Rectal smooth muscle tissue (tissue), 1 donor: Measurements from ENCODE around the gene MYLK.
"Not testable (repeated sequence)": the region's sequence is repeated elsewhere in the genome, so short reads cannot be mapped to it uniquely, and the experiment has no call there.

ENCODE experiments used
- H3K27ac ChIP-seq: one replicate; pipeline ENCODE4 v1.7.0; 2013; ENCODE audit warnings: low read depth, low read length, inconsistent platforms
- H3K27me3 ChIP-seq: one replicate; pipeline ENCODE4 v1.7.0; 2013; ENCODE audit warnings: low read length; ENCODE audit not compliant: control insufficient read depth, insufficient read depth
- H3K36me3 ChIP-seq: one replicate; pipeline ENCODE4 v1.7.0; 2013; ENCODE audit warnings: low read length; ENCODE audit not compliant: control insufficient read depth, insufficient read depth
- H3K4me1 ChIP-seq: one replicate; pipeline ENCODE4 v1.7.0; 2013; ENCODE audit warnings: low read length; ENCODE audit not compliant: control insufficient read depth, insufficient read depth
- H3K4me3 ChIP-seq: one replicate; pipeline ENCODE4 v1.7.0; 2013; ENCODE audit warnings: low read length
- H3K9ac ChIP-seq: one replicate; pipeline ENCODE4 v1.7.0; 2013; ENCODE audit warnings: low read length

The MYLK gene

DNA sequence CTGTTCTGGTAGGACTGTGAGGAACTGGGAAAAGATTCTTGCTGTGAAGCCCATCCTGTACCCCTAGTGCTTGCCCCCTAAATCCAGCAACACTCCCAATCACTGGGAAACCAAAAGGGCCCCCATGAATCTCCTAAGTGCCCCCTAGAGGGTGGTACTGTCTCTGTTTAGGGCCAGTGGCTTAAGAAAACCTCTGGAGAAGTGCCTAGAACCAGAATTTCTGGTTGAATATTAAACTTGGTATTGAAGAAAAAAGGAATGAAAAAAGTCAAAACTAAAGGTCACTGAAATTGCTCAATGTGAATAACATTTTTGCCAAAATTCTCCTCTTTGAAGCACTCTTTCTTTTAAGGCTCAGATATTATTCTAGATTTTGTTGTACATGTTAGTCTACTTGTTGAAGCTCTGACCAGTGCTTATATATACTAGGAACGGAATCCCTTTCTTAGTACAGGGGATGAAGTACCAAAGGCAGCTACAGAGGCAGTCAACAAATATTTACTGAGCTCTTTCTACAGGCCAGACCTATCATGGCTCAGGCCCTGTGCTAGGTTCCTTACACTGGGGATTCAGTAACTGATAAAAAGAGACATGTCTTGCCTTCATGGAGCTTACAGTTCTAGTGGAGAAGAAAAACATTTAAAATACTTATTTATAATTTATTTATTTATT, 138.8 kb downstream of the MYLK start:
- Histone ChIP-seq H3K27me3 (no peaks in the 10 kb centered on the region), H3K4me1 (no peaks in the 10 kb centered on the region), H3K4me3 (no peak overlapping the region), H3K36me3 (no peaks in the 10 kb centered on the region), H3K27ac (no peak overlapping the region), H3K9ac (no peak overlapping the region)

DNA sequence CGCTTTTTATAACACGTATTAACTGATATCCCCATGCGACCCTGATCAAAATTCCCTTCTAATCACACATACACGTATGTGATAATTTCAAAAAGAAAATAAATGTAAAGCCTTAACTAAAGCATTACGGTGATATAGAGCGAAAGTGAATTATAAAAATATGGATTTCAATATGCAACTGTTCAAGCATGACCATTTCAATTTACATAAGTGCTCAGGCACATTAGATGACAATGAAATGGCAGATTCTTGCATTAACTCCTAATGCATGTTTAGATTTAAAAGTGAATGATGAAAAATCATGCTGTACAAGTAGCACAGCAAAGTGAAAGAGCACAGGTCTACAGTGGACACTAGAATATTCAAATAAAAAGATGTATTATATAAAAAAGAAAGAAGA, 140.1 kb downstream of the MYLK start:
- H3K27me3 ChIP-seq, result no peaks in the 10 kb centered on the region
- no peak overlapping the region for H3K4me3 ChIP-seq
- no peaks in the 10 kb centered on the region for H3K4me1 ChIP-seq
- no peak overlapping the region for H3K27ac ChIP-seq
- H3K9ac ChIP-seq, result no peak overlapping the region
- no peaks in the 10 kb centered on the region for H3K36me3 ChIP-seq

DNA sequence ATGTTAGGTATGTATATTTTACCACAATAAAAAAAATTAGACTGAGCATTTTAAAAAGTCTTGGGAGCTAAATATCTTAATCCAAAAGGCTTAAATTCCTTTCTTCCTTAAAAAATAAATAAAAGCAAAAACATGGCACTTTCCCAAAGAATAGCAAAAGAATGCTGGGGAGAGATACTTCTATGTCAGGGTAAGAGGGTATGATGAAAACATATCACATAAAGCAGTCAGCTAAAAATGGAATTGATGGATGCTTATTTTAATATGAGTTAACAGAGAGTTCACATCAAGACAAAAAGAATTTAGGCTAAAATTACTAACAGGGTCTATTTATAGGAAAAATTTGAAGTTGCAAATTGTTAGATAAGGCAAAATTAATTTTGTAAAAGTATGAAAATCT, 141.0 kb downstream of the MYLK start:
- H3K27ac ChIP-seq, result no peak overlapping the region

DNA sequence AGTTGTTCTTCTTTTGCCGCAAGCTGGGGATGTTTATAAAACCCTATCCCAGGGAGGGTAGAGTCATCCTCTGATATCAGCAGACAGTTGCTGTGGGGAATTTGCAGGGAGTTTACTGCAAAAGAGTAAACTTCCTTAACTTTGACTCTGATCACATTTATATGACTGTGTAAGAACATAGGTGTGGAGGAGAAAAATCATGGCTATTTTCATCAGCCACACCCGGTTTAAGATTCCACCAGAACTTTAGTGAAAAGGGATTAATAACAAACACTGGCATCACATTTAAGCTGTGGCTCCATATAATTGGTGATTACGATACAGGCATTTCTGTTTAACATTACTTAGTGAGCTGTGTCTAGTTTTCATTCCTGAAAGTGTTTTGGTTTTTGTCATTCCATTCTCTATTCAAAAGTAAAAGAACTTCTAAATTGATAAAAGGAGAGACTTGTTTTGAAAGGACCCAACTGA, 143.1 kb downstream of the MYLK start:
- Histone ChIP-seq H3K4me1 (no peaks in the 10 kb centered on the region), H3K36me3 (no peaks in the 10 kb centered on the region), H3K27me3 (no peaks in the 10 kb centered on the region), H3K27ac (no peak overlapping the region), H3K9ac (no peak overlapping the region), H3K4me3 (no peak overlapping the region)

More for the DNA sequence above, 141.0 kb downstream of the MYLK start:
- Histone ChIP-seq H3K9ac (no peak overlapping the region), H3K27me3 (no peaks in the 10 kb centered on the region), H3K4me3 (no peak overlapping the region), H3K4me1 (no peaks in the 10 kb centered on the region), H3K36me3 (no peaks in the 10 kb centered on the region)

DNA sequence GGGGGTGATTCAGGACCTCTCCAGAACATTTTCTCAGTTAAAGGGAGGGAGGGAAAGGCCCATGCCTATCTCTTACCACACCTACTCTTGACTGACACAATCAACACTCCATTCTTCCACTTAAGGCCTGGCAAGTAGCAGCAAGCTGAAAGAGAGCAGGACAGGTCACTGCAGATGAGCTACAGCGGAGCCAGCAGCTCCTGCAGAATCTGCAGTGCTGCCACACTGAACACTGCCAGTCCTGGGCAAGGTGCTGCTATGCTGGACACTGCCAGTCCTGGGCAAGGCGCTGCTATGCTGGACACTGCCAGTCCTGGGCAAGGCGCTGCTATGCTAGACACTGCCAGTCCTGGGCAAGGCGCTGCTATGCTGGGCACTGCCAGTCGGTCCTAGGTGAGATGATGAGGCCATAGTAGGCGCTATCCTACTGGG, 143.7 kb downstream of the MYLK start:
- H3K4me1 ChIP-seq, result no peaks in the 10 kb centered on the region
- H3K27me3 ChIP-seq, result no peaks in the 10 kb centered on the region
- H3K9ac ChIP-seq, result no peak overlapping the region
- H3K4me3 ChIP-seq, result no peak overlapping the region
- H3K27ac ChIP-seq, result no peak overlapping the region
- H3K36me3 ChIP-seq, result no peaks in the 10 kb centered on the region

DNA sequence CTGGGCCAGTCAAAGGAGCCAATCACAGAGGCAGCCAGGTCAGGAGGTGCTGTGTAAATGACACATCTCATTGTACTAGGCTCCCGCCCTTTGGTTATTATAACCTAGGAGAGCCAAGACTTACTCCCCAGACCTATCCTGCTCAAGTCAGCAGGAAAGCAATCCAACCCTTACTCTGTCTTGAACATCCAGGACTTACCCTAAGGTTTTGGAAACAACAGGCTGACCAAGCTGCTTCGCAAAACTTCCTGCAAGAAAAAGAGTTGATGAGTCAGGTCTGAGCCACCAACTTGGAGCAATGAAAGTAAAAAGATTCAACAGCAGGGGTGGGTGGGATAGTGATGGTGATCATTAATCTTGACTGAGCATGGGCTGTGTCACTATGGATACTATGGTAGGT, 144.4 kb downstream of the MYLK start:
- H3K4me1 ChIP-seq, result no peaks in the 10 kb centered on the region
- H3K36me3 ChIP-seq, result no peaks in the 10 kb centered on the region
- H3K27ac ChIP-seq, result no peak overlapping the region
- H3K9ac ChIP-seq, result no peak overlapping the region
- no peak overlapping the region for H3K4me3 ChIP-seq
- H3K27me3 ChIP-seq, result no peaks in the 10 kb centered on the region

DNA sequence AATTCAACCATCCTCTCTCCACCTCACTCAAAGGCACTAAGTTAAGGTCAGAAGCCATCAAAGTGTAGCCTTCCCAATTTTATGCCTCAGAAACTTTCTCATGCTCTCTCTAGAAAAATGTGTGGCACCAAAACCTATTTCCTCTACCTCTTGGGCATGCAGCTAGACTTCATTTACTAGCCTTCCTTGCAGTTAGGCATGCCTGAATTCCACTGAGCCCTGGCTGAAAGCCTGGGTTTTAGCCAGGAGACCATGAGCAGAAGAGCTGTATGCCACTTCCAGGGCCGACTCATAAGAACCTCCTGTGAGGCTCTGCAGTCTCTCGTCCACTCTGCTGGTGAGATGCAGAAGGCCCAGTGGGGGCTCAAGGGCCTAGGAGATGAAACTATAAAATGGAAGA, 145.0 kb downstream of the MYLK start:
- Histone ChIP-seq H3K4me3 (no peak overlapping the region), H3K27ac (no peak overlapping the region), H3K4me1 (no peaks in the 10 kb centered on the region), H3K9ac (no peak overlapping the region), H3K27me3 (no peaks in the 10 kb centered on the region), H3K36me3 (no peaks in the 10 kb centered on the region)

DNA sequence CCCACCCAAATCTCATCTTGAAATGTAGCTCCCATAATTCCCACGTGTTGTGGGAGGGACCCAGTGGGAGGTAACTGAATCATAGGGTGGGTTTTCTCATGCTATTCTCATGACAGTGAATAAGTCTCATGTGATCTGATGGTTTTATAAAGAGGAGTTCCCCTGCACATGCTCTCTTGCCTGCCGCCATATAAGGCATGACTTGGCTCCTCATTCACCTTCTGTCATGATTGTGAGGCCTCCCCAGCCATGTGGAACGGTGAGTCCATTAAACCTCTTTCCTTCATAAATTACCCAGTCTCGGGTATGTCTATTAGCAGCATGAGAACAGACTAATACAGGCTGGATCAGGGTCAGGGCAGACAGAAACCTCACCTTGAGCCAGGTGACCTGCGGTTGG, 145.6 kb downstream of the MYLK start:
- not testable (repeated sequence) for H3K36me3 ChIP-seq, H3K4me1 ChIP-seq, H3K27ac ChIP-seq, H3K27me3 ChIP-seq, H3K4me3 ChIP-seq, H3K9ac ChIP-seq

DNA sequence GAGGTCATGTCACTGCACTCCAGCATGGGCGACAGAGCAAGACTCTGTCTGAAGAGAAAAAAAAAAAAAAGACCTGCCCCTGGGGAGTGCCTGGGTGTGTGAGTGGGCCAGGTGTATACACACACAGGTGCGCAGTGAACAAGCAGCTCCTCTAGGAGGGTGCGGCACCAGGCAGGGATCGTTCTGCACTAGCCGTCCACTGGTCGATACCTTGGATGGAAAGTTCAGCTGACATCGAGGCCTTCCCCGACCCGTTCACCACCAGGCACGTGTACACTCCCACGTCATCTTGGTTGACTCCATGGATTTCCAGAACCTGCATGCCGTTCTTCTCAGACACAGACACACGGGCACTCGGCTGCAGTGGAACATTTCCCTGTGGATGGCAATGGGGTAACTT, 147.0 kb downstream of the MYLK start:
- Histone ChIP-seq H3K4me3 (no peak overlapping the region), H3K36me3 (no peaks in the 10 kb centered on the region), H3K9ac (no peak overlapping the region)

DNA sequence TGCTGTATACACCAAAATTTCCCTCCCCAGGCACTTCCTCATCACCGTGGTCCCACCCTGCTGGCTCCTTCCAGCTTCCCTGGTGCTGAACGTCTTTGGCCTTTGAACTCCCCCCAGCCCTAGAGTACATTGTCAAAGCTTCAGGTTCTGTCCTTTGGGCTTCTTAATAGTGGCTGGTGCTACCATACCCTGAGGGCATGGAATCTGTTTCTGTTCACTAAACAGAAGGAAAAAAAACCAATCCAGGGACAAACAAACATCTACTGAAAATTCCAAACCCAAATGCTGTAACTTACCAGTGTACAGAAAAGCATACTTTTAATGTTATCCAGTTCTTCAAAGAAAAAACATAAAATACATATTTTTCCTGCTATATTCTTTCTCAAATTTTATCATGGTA, 148.7 kb downstream of the MYLK start:
- no peaks in the 10 kb centered on the region for H3K36me3 ChIP-seq
- H3K27me3 ChIP-seq, result no peaks in the 10 kb centered on the region
- H3K4me1 ChIP-seq, result no peaks in the 10 kb centered on the region
- no peak overlapping the region for H3K9ac ChIP-seq
- no peak overlapping the region for H3K27ac ChIP-seq
- H3K4me3 ChIP-seq, result no peak overlapping the region

More for the DNA sequence above, 147.0 kb downstream of the MYLK start:
- no peaks in the 10 kb centered on the region for H3K27me3 ChIP-seq
- no peak overlapping the region for H3K27ac ChIP-seq
- no peaks in the 10 kb centered on the region for H3K4me1 ChIP-seq

DNA sequence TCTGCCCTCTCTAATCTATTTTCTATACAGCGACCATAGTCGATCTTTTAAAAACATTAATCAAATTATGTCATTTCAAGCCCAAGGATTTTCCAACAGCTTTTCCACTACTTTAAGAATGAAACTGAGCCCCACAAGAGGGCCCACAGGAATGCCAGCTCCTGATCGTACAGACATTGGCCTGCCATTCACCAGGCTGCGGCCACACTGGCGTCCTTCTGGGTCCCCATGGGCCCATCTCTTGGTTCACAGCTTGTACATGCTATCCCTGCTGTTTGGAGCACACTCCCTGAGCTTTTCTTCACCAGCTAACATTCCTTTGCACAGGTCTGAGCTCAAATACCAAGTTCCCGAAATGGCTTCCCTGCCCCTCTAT, 149.6 kb downstream of the MYLK start:
- no peak overlapping the region for H3K27ac ChIP-seq
- H3K4me3 ChIP-seq, result no peak overlapping the region
- H3K27me3 ChIP-seq, result no peaks in the 10 kb centered on the region
- no peaks in the 10 kb centered on the region for H3K4me1 ChIP-seq
- H3K36me3 ChIP-seq, result no peaks in the 10 kb centered on the region
- no peak overlapping the region for H3K9ac ChIP-seq

DNA sequence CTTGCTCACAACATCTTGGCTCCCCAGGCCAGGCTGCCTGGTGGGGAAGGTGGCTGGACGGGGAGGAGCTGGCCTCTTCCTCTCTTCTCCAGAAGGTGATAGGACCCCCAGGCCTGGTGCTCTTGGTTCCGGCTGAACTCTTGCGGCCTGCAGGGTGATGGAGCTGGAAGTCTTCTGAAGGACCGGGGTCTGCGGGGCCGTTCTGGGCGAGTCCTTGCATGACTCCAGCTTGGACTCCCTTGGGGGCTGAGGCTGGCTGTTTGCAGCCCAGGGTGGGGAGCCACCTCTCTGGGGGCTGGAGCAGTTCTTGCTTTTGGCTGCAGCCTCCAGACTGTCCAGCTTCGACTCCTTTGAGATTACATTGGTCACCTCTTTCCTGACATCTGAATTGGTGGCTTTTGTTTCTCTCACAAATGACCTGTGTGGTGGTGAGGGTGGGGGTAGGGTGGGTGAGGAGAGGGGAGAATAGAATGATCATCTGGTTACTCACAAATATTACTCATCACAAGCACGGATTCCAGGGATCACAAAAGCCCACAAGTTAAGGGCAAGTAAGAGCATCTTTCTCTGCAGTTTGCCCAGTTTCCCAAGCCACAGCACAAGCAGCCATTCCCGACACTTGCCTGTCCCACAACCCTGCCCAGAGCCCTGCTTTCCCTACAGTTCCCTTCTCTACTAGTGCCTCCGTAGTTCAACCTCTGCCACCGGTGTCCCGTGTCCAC, 150.2 kb downstream of the MYLK start:
- H3K27ac ChIP-seq, result no peak overlapping the region
- no peaks in the 10 kb centered on the region for H3K36me3 ChIP-seq
- H3K4me1 ChIP-seq, result no peaks in the 10 kb centered on the region
- no peak overlapping the region for H3K9ac ChIP-seq
- no peaks in the 10 kb centered on the region for H3K27me3 ChIP-seq
- H3K4me3 ChIP-seq, result no peak overlapping the region

DNA sequence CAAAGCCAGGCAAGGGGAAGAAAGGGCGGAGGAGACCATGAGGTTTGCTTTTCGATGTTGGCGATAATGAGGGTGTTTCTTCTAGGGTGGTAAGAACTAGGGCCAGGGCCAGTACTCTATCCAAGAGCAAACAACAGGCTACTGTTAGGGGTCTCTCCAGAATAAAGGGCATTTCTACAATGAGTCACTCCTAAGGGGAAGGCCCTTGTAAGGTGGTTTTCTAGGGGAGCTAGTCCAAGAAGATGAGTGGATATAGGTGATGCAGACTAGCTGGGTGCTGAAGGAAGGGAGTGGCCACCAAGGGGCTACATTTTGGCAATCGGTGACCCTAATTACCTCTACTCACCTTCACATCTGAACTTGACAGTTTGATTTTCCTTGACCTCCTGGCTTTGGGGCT, 150.8 kb downstream of the MYLK start:
- no peaks in the 10 kb centered on the region for H3K4me1 ChIP-seq
- H3K27ac ChIP-seq, result no peak overlapping the region
- no peak overlapping the region for H3K9ac ChIP-seq
- H3K36me3 ChIP-seq, result no peaks in the 10 kb centered on the region
- H3K27me3 ChIP-seq, result no peaks in the 10 kb centered on the region
- H3K4me3 ChIP-seq, result no peak overlapping the region
